Panc1 (cell line): ENCODE measurements around the gene SSX2IP. TPM values are rescaled to one million over a fixed set of nuclear protein-coding genes. Genes with fewer than 3 reads are reported as not detected.

Source experiments
- ATAC-seq: fragments of 200-7000 bp; cut with Tn5 transposase; 2 replicates; pipeline ENCODE4 v1.9.1; 2020; ENCODE audit warnings: mild to moderate bottlenecking, moderate library complexity
- BruUV-seq: library from RNA; stranded (reverse); fragments of 400-500 nt; replicated peaks from 2 replicates; lab custom pipeline; 2021; lab: Mats Ljungman, UMichigan
- CTCF ChIA-PET: fragments of 300-600 bp; sonication (Branson Sonifier 250); formaldehyde crosslinking; loops from one replicate; lab custom pipeline; 2022; ENCODE audit warnings: antibody characterized with exemption; lab: Charles Lee
- POLR2A ChIA-PET: fragments of 300-600 bp; sonication (Branson Sonifier 250); formaldehyde crosslinking; loops from one replicate; lab custom pipeline; 2022; ENCODE audit warnings: antibody characterized with exemption; lab: Charles Lee
- DNase-seq: peaks from one replicate; pipeline ENCODE4 v3.0.0-alpha.2; 2010; ENCODE audit warnings: low read depth, low spot score
- H3K27ac ChIP-seq: 2 replicates; pipeline ENCODE4 v1.5.1; 2011; ENCODE audit warnings: mild to moderate bottlenecking, low read length, inconsistent platforms
- H3K27me3 ChIP-seq: fragments of 200-500 bp; sonication (Bioruptor generic); 2 replicates; pipeline ENCODE4 v1.6.0; 2014; ENCODE audit warnings: low read length, inconsistent platforms; ENCODE audit not compliant: control insufficient read depth, insufficient read depth
- H3K36me3 ChIP-seq: fragments of 200-500 bp; sonication (Bioruptor generic); 2 replicates; pipeline ENCODE4 v1.5.1; 2014; ENCODE audit warnings: inconsistent platforms, mild to moderate bottlenecking, low read length, moderate library complexity; ENCODE audit not compliant: control insufficient read depth, insufficient read depth
- H3K4me1 ChIP-seq: 2 replicates; pipeline ENCODE4 v1.5.1; 2011; ENCODE audit warnings: inconsistent platforms, mild to moderate bottlenecking, low read length, moderate library complexity; ENCODE audit not compliant: control insufficient read depth, insufficient read depth
- H3K4me3 ChIP-seq, 2 experiments: 2 replicates each; pipeline ENCODE4 v1.5.1; 2011 to 2012; ENCODE audit warnings: low read depth in 2 of 2, low read length in 2 of 2, mild to moderate bottlenecking in 2 of 2, inconsistent platforms in 1 of 2, moderate library complexity in 1 of 2
- H3K9me3 ChIP-seq: fragments of 200-500 bp; sonication (Bioruptor generic); 2 replicates; pipeline ENCODE4 v1.5.1; 2014; ENCODE audit warnings: low read depth, mild to moderate bottlenecking, inconsistent platforms, low read length, moderate library complexity; ENCODE audit not compliant: control insufficient read depth, insufficient read depth
- CTCF ChIP-seq: fragments of 450-650 bp; IDR thresholded peaks from 2 replicates; pipeline ENCODE4 v1.5.1; 2017; ENCODE audit warnings: mild to moderate bottlenecking
- POLR2AphosphoS5 ChIP-seq: IDR thresholded peaks from 2 replicates; pipeline ENCODE4 v1.6.1; 2012; ENCODE audit warnings: mild to moderate bottlenecking, low read depth, low read length, moderate library complexity
- REST ChIP-seq, 2 experiments: IDR thresholded peaks; 2 replicates each; pipeline ENCODE4 v1.6.1; 2011 to 2012; ENCODE audit warnings: low read depth in 2 of 2, control low read depth in 1 of 2, low read length in 1 of 2, mild to moderate bottlenecking in 1 of 2, moderate library complexity in 1 of 2; ENCODE audit not compliant: insufficient read depth in 1 of 2
- SIN3A ChIP-seq: IDR thresholded peaks from 2 replicates; pipeline ENCODE4 v1.6.1; 2012; ENCODE audit warnings: low read depth, mild to moderate bottlenecking, low read length, moderate library complexity, borderline replicate concordance; ENCODE audit not compliant: insufficient read depth
- TCF7L2 ChIP-seq: IDR thresholded peaks from 2 replicates; pipeline ENCODE4 v1.6.1; 2011; ENCODE audit warnings: mild to moderate bottlenecking, low read depth, low read length, inconsistent platforms
- in situ Hi-C: cut with HindIII; loops from 2 replicates; pipeline ENCODE4 v1.10.0; 2016; ENCODE audit warnings: low sequenced_read_pairs, low pct_unique_long_range_greater_than_20kb
- intact Hi-C: fragments of 100-400 bp; cut with micrococcal nuclease; formaldehyde crosslinking; loops from one replicate; pipeline ENCODE4 v1.10.0; 2022; ENCODE audit not compliant: unreplicated experiment
- total RNA-seq: library from RNA; stranded (reverse); gene quantifications from one replicate; pipeline ENCODE4 v1.2.1, GENCODE V29; 2021; ENCODE audit not compliant: unreplicated experiment

SSX2IP gene
- total RNA-seq, 1 experiment from 2014 or later = 81.8 TPM

- Histone ChIP-seq H3K9me3 (no peaks in the 10 kb centered on the region), H3K36me3 (no peaks in the 10 kb centered on the region), H3K4me3 (no peak overlapping the region), H3K27ac (no peak overlapping the region), H3K4me1 (peaks cover 16% of the 10 kb centered on the region), H3K27me3 (no peaks in the 10 kb centered on the region)
- ATAC-seq = peak; percentile 90
- ChIA-PET POLR2A (no interaction called here), CTCF (interaction anchor here (1.0 kb wide), 1 partner anchor 13 kb away, joined by 3 read pairs; no protein-coding TSS in a partner anchor)
- no TSS peak for BruUV-seq
- in situ Hi-C loops (no loop called here), intact Hi-C loops (loop anchor here (5.0 kb wide), 1 partner anchor 119 kb away; no protein-coding TSS in a partner anchor)
- peak; percentile 48 for DNase-seq
- TF ChIP-seq CTCF (0 out of 2 replicates have a peak, but pooled peaks have one; percentile 6), REST (IDR thresholded peaks at IDR 0.05; ENCODE audit: insufficient read depth in 1 of 2, low read depth in 2 of 2, low read length in 1 of 2) (no peak)
Observed at GRCh38 chr1:84632673-84633434, 57.4 kb downstream of the SSX2IP start.

- in situ Hi-C loops (no loop called here), intact Hi-C loops (loop anchor here (5.0 kb wide), 1 partner anchor 120 kb away; no protein-coding TSS in a partner anchor)
- Histone ChIP-seq H3K27me3 (no peaks in the 10 kb centered on the region), H3K4me3 (no peak overlapping the region), H3K9me3 (no peaks in the 10 kb centered on the region), H3K4me1 (peaks cover 16% of the 10 kb centered on the region), H3K36me3 (no peaks in the 10 kb centered on the region), H3K27ac (no peak overlapping the region)
- TF ChIP-seq CTCF (no peak), SIN3A (no peak), POLR2AphosphoS5 (no peak), REST (IDR thresholded peaks at IDR 0.05; ENCODE audit: insufficient read depth in 1 of 2, low read depth in 2 of 2, low read length in 1 of 2) (no peak), TCF7L2 (no peak)
- DNase-seq (no peak), ATAC-seq (no peak)
- CTCF ChIA-PET = interaction anchor here (1.0 kb wide), 1 partner anchor 12 kb away, joined by 3 read pairs; no protein-coding TSS in a partner anchor
- BruUV-seq = no TSS peak
- POLR2A ChIA-PET = no interaction called here
Observed at GRCh38 chr1:84632137-84632536, 58.1 kb downstream of the SSX2IP start.
